Right ventricle myocardium superior (tissue), 1 donor: Measurements from ENCODE around the gene MECR. TPM values are rescaled to one million over a fixed set of nuclear protein-coding genes. Genes with fewer than 3 reads are reported as not detected.
"Not testable (repeated sequence)": the region's sequence is repeated elsewhere in the genome, so short reads cannot be mapped to it uniquely, and the experiment has no call there.

Experiments
- ATAC-seq: fragments of 200-7000 bp; cut with Tn5 transposase; one replicate; pipeline ENCODE4 v1.9.1; 2020; ENCODE audit warnings: mild to moderate bottlenecking; ENCODE audit not compliant: poor library complexity
- DNase-seq: peaks from one replicate; pipeline ENCODE4 v3.0.0-alpha.2; 2020
- intact Hi-C: fragments of 100-400 bp; cut with DNase I; formaldehyde crosslinking; loops from one replicate; pipeline ENCODE4 v1.11.2; 2022
- total RNA-seq: library from RNA; stranded (reverse); fragmentation: NEBNext Ultra II Directional; extraction: Animal tissue kit (Norgen Biotek cat#: 25700); gene quantifications from one replicate; pipeline ENCODE4 v1.2.1, GENCODE V29; 2021
- donor health status: DM: no; HTN: yes; CAD: no; lungs with severe emphysema.

MECR gene
- total RNA-seq, 1 donor from 2014 or later = 33.1 TPM

- no peak for DNase-seq
- intact Hi-C loops = loop anchor here (5.0 to 10.0 kb wide), 3 partner anchors 616 to 1468 kb away; no protein-coding TSS in a partner anchor
- ATAC-seq = no peak
Measured at GRCh38 chr1:29239142-29239541, 8.4 kb upstream of the MECR start.

- ATAC-seq (no peak), DNase-seq (no peak)
- intact Hi-C loops = loop anchor here (5.0 to 10.0 kb wide), 3 partner anchors 616 to 1469 kb away; no protein-coding TSS in a partner anchor
Measured at GRCh38 chr1:29238620-29239002, 7.9 kb upstream of the MECR start.

GRCh38 chr1:29237852-29238619 is 7.3 kb upstream of the MECR start:
- intact Hi-C loops = loop anchor here (5.0 to 10.0 kb wide), 3 partner anchors 617 to 1469 kb away; no protein-coding TSS in a partner anchor
- DNase-seq = peak; percentile 77
- peak; percentile 65 for ATAC-seq

- DNase-seq (peak; percentile 65), ATAC-seq (peak; percentile 62)
- intact Hi-C loops = loop anchor here (5.0 to 10.0 kb wide), 3 partner anchors 618 to 1470 kb away; no protein-coding TSS in a partner anchor
Measured at GRCh38 chr1:29237129-29237821, 6.5 kb upstream of the MECR start.

GRCh38 chr1:29236712-29237128 is 6.0 kb upstream of the MECR start:
- DNase-seq (no peak), ATAC-seq (no peak)
- intact Hi-C loops = loop anchor here (5.0 to 10.0 kb wide), 3 partner anchors 618 to 1471 kb away; no protein-coding TSS in a partner anchor

GRCh38 chr1:29235955-29236711 is 5.4 kb upstream of the MECR start, which contains the start of gene PTPRU:
PTPRU (plus strand) TSS chr1:29236522; CDS start chr1:29236645, 123 bp downstream.
- intact Hi-C loops = loop anchor here (5.0 to 10.0 kb wide), 3 partner anchors 619 to 1471 kb away; no protein-coding TSS in a partner anchor
- ATAC-seq (peak; percentile 84), DNase-seq (peak; percentile 89)

- intact Hi-C loops = loop anchor here (5.0 to 10.0 kb wide), 3 partner anchors 620 to 1472 kb away; no protein-coding TSS in a partner anchor
- not testable (repeated sequence) for ATAC-seq, DNase-seq
Measured at GRCh38 chr1:29234881-29235280, 4.1 kb upstream of the MECR start.

- no peak for ATAC-seq
- DNase-seq = no peak
- intact Hi-C loops = loop anchor here (10.0 kb wide), 1 partner anchor 620 kb away; no protein-coding TSS in a partner anchor
Measured at GRCh38 chr1:29234471-29234870, 3.7 kb upstream of the MECR start.

GRCh38 chr1:29233693-29234092 is 3.0 kb upstream of the MECR start:
- intact Hi-C loops = loop anchor here (10.0 kb wide), 1 partner anchor 621 kb away; no protein-coding TSS in a partner anchor
- DNase-seq (no peak), ATAC-seq (no peak)

GRCh38 chr1:29232387-29232786 is 1.7 kb upstream of the MECR start:
- no peak for DNase-seq
- ATAC-seq = no peak
- intact Hi-C loops = loop anchor here (10.0 kb wide), 1 partner anchor 622 kb away; no protein-coding TSS in a partner anchor

- ATAC-seq (no peak), DNase-seq (no peak)
- intact Hi-C loops = loop anchor here (10.0 kb wide), 1 partner anchor 625 kb away; no protein-coding TSS in a partner anchor
Measured at GRCh38 chr1:29230204-29230552, 556 bp downstream of the MECR start.

- ATAC-seq (no peak), DNase-seq (no peak)
- intact Hi-C loops = no loop called here
Measured at GRCh38 chr1:29227511-29227910, 3.2 kb downstream of the MECR start.

GRCh38 chr1:29225361-29225760 is 5.4 kb downstream of the MECR start:
- ATAC-seq = no peak
- intact Hi-C loops = no loop called here
- no peak for DNase-seq

- intact Hi-C loops = no loop called here
- no peak for ATAC-seq
- no peak for DNase-seq
Measured at GRCh38 chr1:29224356-29224837, 6.3 kb downstream of the MECR start.

GRCh38 chr1:29223521-29223920 is 7.2 kb downstream of the MECR start:
- intact Hi-C loops = no loop called here
- ATAC-seq = no peak
- DNase-seq = no peak

GRCh38 chr1:29222686-29223085 is 8.0 kb downstream of the MECR start:
- intact Hi-C loops = no loop called here
- ATAC-seq (no peak), DNase-seq (no peak)

- ATAC-seq, DNase-seq, intact Hi-C loops: not testable (repeated sequence)
Measured at GRCh38 chr1:29222260-29222659, 8.5 kb downstream of the MECR start.

- intact Hi-C loops = no loop called here
- ATAC-seq (no peak), DNase-seq (no peak)
Measured at GRCh38 chr1:29221296-29221695, 9.4 kb downstream of the MECR start.
